Activated T-cell treated with anti-CD3 and anti-CD28 coated beads, Interleukin-2, amount 50 U/mL, for 24 hours (primary cell): ENCODE measurements around the gene WDR6.
"Not testable (repeated sequence)": the region's sequence is repeated elsewhere in the genome, so short reads cannot be mapped to it uniquely, and the experiment has no call there.

ENCODE experiments used
- DNase-seq: peaks from one replicate; pipeline ENCODE4 v3.0.0-alpha.2; 2020
- H3K27ac Mint-ChIP-seq: 2 replicates; pipeline ENCODE4 v1.8.0; 2020; ENCODE audit warnings: mild to moderate bottlenecking, mixed read lengths
- H3K27me3 Mint-ChIP-seq: 2 replicates; pipeline ENCODE4 v1.8.0; 2020; ENCODE audit warnings: mixed read lengths
- H3K36me3 Mint-ChIP-seq: 2 replicates; pipeline ENCODE4 v1.8.0; 2020; ENCODE audit warnings: low read depth, mixed read lengths
- H3K4me1 Mint-ChIP-seq: 2 replicates; pipeline ENCODE4 v1.8.0; 2020; ENCODE audit warnings: low read depth, mixed read lengths
- H3K4me3 Mint-ChIP-seq: 2 replicates; pipeline ENCODE4 v1.8.0; 2020; ENCODE audit warnings: mild to moderate bottlenecking, moderate library complexity, mixed read lengths
- H3K9me3 Mint-ChIP-seq: 2 replicates; pipeline ENCODE4 v1.8.0; 2020; ENCODE audit warnings: mixed read lengths

The WDR6 gene

DNA sequence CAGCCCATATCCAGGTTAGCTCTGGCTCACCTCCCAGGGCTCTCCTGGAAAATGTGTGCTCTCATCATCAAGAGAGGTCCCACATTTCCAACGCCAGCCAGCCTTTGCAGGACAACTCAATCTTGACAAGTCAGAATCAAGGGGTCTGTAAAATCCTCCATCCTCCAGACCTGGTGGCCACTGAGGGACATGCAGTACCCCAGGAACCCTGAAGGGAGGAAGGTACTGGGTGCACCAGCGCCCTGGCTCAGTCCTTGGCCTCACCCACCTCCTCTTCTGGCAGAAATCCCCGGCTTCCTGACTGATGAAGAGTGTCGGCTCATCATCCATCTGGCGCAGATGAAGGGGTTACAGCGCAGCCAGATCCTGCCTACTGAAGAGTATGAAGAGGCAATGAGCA is 6.0 kb upstream of the WDR6 start:
- Mint-ChIP-seq H3K36me3 (peaks cover 26% of the 10 kb centered on the region), H3K4me1 (peaks cover under 1% of the 10 kb centered on the region), H3K27me3 (no peaks in the 10 kb centered on the region), H3K27ac (peak overlapping the region; percentile 66), H3K9me3 (no peaks in the 10 kb centered on the region), H3K4me3 (no peak overlapping the region)
- no peak for DNase-seq

- DNase-seq, result no peak
- peaks cover 29% of the 10 kb centered on the region for H3K4me1 Mint-ChIP-seq
- H3K4me3 Mint-ChIP-seq, result no peak overlapping the region
- H3K36me3 Mint-ChIP-seq, result peaks cover 27% of the 10 kb centered on the region
- H3K27ac Mint-ChIP-seq, result no peak overlapping the region
- H3K27me3 Mint-ChIP-seq, result no peaks in the 10 kb centered on the region
- no peaks in the 10 kb centered on the region for H3K9me3 Mint-ChIP-seq
Measured at GRCh38 chr3:49004352-49005302, 2.6 kb upstream of the WDR6 start.

GRCh38 chr3:49005303-49005680 is 1.9 kb upstream of the WDR6 start:
- Mint-ChIP-seq H3K4me1 (peaks cover 29% of the 10 kb centered on the region), H3K9me3 (no peaks in the 10 kb centered on the region), H3K27me3 (no peaks in the 10 kb centered on the region), H3K4me3 (no peak overlapping the region), H3K36me3 (peaks cover 31% of the 10 kb centered on the region), H3K27ac (peak overlapping the region; percentile 44)
- DNase-seq, result no peak

DNA sequence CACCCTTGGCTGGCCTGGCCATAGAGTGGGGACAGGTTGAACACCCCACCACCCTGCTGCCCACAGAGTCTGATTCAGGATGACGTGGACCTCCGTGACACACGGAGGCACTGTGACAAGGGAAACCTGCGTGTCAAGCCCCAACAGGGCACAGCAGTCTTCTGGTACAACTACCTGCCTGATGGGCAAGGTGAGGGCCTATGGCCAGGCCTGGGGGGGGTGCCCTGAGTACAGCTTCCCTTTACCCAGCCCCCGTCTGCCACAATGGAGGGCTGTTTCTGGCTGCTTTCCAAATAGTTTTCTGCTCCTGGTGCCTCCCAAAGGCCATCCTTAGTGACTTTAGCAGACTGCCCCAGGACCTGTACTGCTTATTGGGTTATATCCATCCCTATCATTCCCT is 1.2 kb upstream of the WDR6 start:
- DNase-seq, result no peak
- no peaks in the 10 kb centered on the region for H3K9me3 Mint-ChIP-seq
- peak overlapping the region; percentile 97 for H3K4me3 Mint-ChIP-seq
- peaks cover 33% of the 10 kb centered on the region for H3K36me3 Mint-ChIP-seq
- H3K27me3 Mint-ChIP-seq, result no peaks in the 10 kb centered on the region
- H3K4me1 Mint-ChIP-seq, result peaks cover 29% of the 10 kb centered on the region
- peak overlapping the region; percentile 23 for H3K27ac Mint-ChIP-seq

- Mint-ChIP-seq H3K9me3 (no peaks in the 10 kb centered on the region), H3K4me1 (peaks cover 29% of the 10 kb centered on the region), H3K36me3 (peaks cover 38% of the 10 kb centered on the region), H3K27me3 (no peaks in the 10 kb centered on the region), H3K4me3 (peak overlapping the region; percentile 97), H3K27ac (peak overlapping the region; percentile 100)
- DNase-seq, result no peak
Measured at GRCh38 chr3:49006408-49007067, 653 bp upstream of the WDR6 start.

DNA sequence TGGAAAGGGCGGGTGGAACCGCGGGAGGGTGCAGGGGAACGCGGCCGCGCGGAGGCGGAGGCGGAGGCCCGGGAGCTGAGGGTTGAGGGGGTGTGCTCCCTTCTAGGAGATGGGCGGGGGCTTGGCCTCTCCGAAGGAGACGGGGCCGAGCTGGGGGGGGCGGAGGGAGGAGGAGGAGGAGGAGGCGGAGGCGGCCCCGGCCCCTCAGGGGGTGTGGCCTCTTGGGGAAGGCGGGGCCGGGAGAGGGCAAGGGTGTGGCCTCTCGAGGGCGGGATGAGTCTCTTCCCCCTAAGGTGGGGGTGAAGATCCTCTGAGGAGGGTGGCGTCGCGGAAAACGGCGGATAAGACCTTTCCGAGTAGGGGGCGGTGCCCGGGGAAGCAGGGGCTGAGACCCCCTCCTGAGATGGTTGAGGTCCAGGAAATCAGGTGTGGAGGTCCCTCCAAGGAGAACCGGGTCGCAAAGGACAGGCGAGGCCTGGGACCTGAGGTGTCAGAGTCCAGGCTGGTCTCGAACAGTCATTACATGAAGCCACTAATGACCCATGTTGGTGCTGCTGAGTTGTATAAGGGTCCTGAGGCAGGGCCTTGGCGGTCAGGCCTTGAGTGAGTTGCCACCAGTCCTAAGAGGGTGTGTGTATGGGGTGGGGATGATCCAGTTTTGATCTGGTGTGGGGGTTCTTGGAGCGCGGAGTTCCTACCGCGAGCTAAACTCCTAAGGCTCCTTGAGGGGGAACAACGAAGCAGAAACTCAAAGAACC is 759 bp downstream of the WDR6 start:
- H3K9me3 Mint-ChIP-seq, result no peaks in the 10 kb centered on the region
- H3K4me3 Mint-ChIP-seq, result peak overlapping the region; percentile 97
- peak overlapping the region; percentile 100 for H3K27ac Mint-ChIP-seq
- H3K4me1 Mint-ChIP-seq, result peaks cover 33% of the 10 kb centered on the region
- H3K36me3 Mint-ChIP-seq, result peaks cover 52% of the 10 kb centered on the region
- no peaks in the 10 kb centered on the region for H3K27me3 Mint-ChIP-seq
- peak; percentile 92 for DNase-seq

DNA sequence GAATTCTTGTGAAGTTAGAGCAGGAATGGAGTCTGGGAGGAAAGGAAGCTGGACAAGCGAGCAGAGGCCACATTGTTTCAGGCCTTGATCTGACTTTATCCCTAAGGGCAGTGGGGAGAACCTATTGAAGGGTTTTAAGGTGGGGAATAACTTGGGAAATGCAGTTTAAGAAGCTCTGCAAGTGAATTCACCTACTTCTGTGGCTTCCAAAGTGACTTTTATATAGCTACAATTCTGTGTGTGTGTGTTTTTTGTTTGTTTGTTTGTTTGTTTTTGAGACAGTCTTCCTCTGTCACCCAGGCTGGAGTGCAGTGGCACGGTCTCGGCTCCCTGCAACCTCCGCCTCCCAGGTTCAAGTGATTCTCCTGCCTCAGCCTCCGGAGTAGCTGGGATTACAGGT is 1.4 kb downstream of the WDR6 start:
- H3K27ac Mint-ChIP-seq, result peak overlapping the region; percentile 100
- H3K36me3 Mint-ChIP-seq, result peaks cover 59% of the 10 kb centered on the region
- peaks cover 33% of the 10 kb centered on the region for H3K4me1 Mint-ChIP-seq
- DNase-seq, H3K9me3 Mint-ChIP-seq, H3K27me3 Mint-ChIP-seq: not testable (repeated sequence)
- H3K4me3 Mint-ChIP-seq, result peak overlapping the region; percentile 97

DNA sequence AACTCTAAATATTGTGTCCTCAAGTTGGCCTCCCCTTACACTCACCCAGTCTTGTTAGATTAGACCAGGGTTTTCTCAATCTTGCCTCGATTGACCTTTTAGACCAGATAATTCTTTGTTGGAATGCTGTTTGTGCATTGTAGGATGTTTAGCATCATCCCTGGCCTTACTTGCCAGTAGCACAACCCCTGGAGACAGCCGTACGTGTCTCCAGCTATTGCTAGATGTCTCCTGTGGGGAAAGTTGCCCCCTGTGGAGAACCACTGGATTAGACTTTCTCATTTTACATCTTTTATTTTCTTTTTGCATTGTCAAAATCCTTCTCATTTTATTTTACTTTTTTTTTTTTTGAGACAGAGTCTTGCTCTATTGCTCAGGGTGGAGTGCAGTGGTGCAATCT is 2.2 kb downstream of the WDR6 start:
- Mint-ChIP-seq H3K27me3 (no peaks in the 10 kb centered on the region), H3K4me1 (peaks cover 33% of the 10 kb centered on the region), H3K27ac (peak overlapping the region; percentile 18), H3K36me3 (peaks cover 67% of the 10 kb centered on the region), H3K4me3 (no peak overlapping the region), H3K9me3 (no peaks in the 10 kb centered on the region)
- DNase-seq, result no peak

DNA sequence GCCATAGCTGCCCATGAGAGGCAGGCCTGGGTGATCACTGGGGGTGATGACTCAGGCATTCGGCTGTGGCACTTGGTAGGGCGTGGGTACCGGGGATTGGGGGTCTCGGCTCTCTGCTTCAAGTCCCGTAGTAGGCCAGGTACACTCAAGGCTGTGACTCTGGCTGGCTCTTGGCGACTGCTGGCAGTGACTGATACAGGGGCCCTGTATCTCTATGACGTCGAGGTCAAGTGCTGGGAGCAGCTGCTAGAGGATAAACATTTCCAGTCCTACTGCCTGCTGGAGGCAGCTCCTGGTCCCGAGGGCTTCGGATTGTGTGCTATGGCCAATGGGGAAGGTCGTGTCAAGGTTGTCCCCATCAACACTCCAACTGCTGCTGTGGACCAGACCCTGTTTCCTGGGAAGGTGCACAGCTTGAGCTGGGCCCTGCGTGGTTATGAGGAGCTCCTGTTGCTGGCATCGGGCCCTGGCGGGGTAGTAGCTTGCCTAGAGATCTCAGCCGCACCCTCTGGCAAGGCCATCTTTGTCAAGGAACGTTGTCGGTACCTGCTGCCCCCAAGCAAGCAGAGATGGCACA is 5.3 kb downstream of the WDR6 start:
- Mint-ChIP-seq H3K27ac (peak overlapping the region; percentile 57), H3K27me3 (no peaks in the 10 kb centered on the region), H3K36me3 (peaks cover 83% of the 10 kb centered on the region), H3K4me3 (no peak overlapping the region), H3K9me3 (no peaks in the 10 kb centered on the region), H3K4me1 (peaks cover 27% of the 10 kb centered on the region)
- DNase-seq, result no peak

DNA sequence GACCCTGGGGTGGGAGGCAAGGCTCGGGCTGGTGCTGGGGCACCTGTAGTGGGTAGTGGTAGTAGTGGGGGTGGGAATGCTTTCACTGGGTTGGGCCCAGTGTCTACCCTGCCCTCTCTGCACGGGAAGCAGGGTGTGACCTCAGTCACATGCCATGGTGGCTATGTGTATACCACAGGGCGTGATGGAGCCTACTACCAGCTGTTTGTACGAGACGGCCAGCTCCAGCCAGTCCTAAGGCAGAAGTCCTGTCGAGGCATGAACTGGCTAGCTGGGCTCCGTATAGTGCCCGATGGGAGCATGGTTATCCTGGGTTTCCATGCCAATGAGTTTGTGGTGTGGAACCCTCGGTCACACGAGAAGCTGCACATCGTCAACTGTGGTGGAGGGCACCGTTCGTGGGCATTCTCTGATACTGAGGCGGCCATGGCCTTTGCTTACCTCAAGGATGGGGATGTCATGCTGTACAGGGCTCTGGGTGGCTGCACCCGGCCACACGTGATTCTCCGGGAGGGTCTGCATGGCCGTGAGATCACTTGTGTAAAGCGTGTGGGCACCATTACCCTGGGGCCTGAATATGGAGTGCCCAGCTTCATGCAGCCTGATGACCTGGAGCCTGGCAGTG is 6.0 kb downstream of the WDR6 start:
- DNase-seq, result no peak
- Mint-ChIP-seq H3K9me3 (no peaks in the 10 kb centered on the region), H3K36me3 (peaks cover 78% of the 10 kb centered on the region), H3K4me1 (peaks cover 27% of the 10 kb centered on the region), H3K4me3 (no peak overlapping the region), H3K27ac (peak overlapping the region; percentile 57), H3K27me3 (no peaks in the 10 kb centered on the region)

DNA sequence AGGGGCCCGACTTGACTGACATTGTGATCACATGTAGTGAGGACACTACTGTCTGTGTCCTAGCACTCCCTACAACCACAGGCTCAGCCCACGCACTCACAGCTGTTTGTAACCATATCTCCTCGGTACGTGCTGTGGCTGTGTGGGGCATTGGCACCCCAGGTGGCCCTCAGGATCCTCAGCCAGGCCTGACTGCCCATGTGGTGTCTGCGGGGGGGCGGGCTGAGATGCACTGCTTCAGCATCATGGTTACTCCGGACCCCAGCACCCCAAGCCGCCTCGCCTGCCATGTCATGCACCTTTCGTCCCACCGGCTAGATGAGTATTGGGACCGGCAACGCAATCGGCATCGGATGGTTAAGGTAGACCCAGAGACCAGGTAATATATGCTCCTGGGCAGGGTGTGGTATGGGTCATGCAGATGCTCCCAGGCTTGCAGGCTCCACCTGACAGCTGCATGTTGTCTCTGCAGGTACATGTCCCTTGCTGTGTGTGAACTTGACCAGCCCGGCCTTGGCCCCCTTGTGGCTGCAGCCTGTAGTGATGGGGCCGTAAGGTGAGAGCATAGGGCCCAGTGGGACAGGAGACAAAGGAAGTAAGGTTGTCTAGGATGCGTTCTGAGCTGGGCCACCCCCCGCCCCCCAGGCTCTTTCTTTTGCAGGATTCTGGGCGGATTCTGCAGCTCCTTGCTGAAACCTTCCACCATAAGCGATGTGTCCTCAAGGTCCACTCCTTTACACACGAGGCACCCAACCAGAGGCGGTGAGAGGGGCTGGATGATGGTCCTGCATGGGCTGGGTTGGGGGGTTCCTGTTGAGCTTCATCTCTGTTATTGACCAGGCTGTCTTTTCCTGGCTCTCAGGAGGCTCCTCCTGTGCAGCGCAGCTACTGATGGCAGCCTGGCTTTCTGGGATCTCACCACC is 6.8 kb downstream of the WDR6 start:
- H3K36me3 Mint-ChIP-seq, result peaks cover 78% of the 10 kb centered on the region
- peak overlapping the region; percentile 44 for H3K27ac Mint-ChIP-seq
- H3K4me3 Mint-ChIP-seq, result no peak overlapping the region
- peaks cover 25% of the 10 kb centered on the region for H3K4me1 Mint-ChIP-seq
- no peaks in the 10 kb centered on the region for H3K27me3 Mint-ChIP-seq
- H3K9me3 Mint-ChIP-seq, result no peaks in the 10 kb centered on the region
- DNase-seq, result peak; percentile 66

DNA sequence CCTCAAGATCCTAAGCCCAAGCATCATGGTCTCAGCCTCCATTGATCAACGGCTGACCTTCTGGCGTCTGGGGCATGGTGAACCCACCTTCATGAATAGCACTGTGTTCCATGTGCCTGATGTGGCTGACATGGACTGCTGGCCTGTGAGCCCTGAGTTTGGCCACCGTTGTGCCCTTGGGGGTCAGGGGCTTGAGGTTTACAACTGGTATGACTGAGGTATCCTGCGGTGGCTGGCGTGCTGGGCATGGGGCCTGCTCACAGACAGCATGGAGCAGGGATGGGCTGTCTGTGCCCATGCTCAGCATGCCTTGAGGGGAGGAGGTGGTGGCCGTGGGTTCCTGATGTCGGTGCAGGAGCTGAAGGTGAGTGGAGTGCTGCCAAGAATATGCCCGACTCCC is 7.9 kb downstream of the WDR6 start:
- H3K27me3 Mint-ChIP-seq, result no peaks in the 10 kb centered on the region
- no peak overlapping the region for H3K4me3 Mint-ChIP-seq
- no peaks in the 10 kb centered on the region for H3K9me3 Mint-ChIP-seq
- peak overlapping the region; percentile 59 for H3K27ac Mint-ChIP-seq
- DNase-seq, result no peak
- H3K36me3 Mint-ChIP-seq, result peaks cover 77% of the 10 kb centered on the region
- peaks cover 27% of the 10 kb centered on the region for H3K4me1 Mint-ChIP-seq

GRCh38 chr3:49015765-49016164 is 8.6 kb downstream of the WDR6 start:
- no peaks in the 10 kb centered on the region for H3K27me3 Mint-ChIP-seq
- no peak for DNase-seq
- H3K4me3 Mint-ChIP-seq, result no peak overlapping the region
- peak overlapping the region; percentile 46 for H3K27ac Mint-ChIP-seq
- peaks cover 81% of the 10 kb centered on the region for H3K36me3 Mint-ChIP-seq
- H3K9me3 Mint-ChIP-seq, result no peaks in the 10 kb centered on the region
- peaks cover 30% of the 10 kb centered on the region for H3K4me1 Mint-ChIP-seq
